Right forelimb (tissue), 1 donor: ENCODE data around the gene SYNJ2.
A peak's percentile ranks its signal among the peaks of the same experiment; 100 is the strongest.

Source experiments
- DNase-seq: peaks from one replicate; pipeline ENCODE4 v3.0.0-alpha.2; 2018

Gene SYNJ2

DNA sequence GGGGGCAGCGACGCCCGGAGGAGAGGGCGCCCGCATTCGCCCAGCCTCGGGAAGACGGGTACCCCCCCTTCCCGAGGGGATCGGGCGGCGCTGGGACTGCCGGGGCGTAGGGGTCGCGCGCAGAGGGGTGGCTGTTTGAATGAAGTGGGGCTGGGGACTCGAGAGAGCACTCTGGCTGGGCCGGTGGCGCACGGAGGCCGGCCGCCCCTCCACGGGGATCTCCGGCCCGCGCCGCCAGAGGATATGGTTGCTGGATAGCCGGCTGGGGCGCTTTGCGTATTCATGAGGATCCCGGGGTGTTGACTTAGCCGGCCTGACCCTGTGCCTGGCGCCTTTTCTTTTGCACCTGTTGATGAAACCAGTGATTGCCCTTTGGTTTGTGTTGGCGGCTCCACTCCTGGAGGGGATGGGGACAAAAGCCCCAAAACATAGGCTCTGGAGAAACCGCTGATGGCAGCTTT, 469 bp downstream of the SYNJ2 start:
- DNase-seq: peak; percentile 58

DNA sequence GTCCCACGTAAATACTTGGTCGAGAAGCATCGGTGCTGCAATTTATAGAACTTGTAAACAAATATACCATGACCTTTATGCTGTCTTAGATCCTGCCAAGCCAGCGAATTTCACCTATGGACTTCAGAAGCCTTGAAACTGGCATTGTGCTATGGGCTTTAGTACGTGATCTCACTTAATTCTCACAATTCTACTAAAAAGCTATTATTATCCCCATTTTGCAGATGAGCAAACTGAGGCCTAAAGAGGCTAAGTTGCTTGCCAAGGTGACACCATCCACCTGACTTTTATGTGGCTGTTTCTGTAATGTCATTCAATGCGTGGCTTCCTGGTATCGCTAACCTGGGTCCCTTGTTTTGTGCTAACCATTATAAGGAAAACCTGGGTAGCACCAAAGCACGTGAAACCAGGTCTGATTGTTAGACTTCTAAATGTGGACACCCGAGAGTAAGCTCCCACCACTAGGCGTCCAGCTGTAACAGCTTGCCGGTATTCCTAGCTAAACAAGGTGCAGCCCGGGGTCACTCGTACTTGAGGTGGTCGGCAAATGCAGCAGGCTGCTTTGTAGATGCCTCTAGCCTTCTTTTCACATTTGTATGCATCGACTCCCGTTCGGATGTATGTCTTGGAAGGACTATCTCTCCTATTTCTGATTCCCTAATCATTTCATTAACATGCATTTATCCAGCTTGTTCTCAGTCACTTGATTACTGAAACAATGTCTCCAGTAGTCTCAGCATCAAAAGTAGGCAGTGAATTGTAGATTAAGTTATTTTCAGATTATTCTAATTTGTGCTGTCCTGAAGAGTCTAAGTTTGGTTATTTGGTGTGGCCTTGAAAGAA, 1.1 kb downstream of the SYNJ2 start:
- DNase-seq: peak; percentile 47

DNA sequence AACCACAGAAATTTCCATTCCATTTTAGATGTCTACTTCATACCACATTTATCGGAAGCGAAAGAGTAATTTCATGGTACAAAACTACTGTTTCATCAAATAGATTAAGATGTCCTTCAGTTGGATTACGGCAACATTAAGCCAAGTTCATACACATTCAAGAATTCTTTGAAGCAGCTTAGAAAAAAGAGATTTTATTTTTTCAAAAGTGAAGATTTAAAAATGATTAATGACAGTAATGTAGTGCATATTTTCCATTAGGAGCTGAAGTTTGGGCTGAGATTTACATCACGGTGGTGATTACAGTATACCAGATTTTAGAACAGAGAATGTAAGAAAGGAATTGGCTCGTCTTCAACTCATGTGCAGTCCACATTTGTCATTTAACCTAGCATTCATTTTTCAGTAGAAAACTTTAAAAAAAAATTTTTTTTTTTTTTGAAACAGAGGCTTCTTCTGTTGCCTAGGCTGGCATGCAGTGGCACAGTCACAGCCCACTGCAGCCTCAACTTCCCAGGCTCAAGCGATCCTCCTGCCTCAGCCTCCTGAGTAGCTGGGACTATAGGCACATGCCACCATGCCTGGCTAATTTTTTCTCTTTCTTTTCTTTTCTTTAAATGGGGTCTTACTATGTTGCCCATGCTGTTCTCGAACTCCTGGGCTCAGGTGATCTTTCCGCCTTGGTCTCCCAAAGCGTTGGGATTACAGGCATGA, 1.9 kb downstream of the SYNJ2 start:
- DNase-seq: peak; percentile 7

DNA sequence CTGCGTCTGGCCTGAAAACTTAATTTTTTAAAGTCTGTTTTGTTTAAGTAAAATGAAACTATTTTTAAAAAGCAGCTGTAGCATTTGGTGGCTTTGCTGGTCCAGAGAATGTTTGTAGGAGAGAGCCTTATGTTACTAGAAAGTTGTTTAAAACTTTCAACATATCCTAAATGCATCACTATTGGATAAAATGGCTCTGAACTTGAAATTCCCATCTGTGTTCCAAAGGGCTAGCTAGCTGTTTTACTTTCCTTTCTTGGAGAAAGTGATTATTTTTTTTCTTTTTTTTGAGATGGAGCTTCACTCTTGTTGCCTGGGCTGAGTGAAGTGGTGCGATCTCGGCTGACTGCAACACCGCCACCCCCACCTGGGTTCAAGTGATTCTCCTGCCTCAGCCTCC, 2.5 kb downstream of the SYNJ2 start:
- no peak for DNase-seq

DNA sequence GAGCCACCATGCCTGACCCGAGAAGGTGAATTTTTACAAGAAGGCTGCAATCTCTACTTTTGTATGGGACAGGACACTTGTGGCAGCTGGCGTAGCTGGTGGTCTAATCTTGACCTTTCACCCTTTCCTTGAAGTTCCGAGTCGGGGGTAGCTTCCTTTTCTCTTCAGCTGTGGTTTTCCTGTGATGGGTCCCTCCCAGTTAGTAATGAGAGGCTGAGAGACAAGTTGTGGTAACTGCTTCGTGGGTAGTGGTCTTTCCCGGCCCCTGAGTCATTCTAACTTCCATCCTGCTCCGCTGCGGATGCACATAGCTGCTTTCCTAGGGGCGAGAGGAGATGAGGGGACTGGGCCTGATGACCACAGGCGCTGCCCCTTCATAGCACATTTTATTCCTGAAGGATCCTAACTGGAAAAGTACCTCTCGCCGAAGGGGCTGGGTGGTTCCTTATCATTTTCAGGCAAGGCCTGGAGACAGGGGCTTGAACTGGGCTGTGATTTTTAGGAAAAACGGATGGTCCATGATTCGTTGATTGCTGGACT, 3.1 kb downstream of the SYNJ2 start:
- no peak for DNase-seq

DNA sequence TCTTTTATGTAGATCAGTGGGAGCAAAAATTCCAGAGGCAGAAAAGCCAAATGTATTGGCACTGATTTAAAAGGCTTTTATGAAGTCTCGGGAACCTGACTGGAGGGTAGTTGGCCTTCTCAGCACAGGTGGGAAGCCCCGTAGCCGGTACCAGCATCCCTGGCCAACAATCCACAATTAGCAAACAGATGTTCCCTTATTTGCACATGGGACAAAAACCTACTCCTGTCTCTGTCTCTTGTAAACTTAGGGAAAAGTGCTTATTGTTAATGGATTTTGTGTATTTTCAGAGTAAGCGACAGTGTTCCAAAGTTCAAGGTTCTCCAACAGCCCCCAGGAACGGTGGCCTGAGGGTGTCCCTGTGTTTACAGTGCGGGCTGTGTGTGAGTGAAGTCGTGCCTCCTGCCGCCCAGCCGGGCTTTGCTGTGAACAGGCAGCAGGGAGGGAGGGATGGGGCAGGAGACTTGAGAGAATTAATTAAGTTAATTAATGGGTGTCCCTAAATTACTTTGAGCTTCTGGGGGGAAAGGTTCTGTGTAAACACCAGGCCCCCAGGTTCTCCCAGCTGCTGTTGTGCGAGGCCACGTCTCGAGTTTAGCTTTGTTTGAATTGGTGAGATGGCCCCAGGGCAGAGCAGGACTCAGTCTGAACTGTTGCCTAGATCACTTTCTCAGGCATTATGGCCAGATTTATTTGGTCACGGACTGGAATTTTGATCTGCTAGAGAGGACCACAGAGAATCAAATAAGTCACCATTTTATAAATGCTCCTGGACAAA, 3.9 kb downstream of the SYNJ2 start:
- no peak for DNase-seq

DNA sequence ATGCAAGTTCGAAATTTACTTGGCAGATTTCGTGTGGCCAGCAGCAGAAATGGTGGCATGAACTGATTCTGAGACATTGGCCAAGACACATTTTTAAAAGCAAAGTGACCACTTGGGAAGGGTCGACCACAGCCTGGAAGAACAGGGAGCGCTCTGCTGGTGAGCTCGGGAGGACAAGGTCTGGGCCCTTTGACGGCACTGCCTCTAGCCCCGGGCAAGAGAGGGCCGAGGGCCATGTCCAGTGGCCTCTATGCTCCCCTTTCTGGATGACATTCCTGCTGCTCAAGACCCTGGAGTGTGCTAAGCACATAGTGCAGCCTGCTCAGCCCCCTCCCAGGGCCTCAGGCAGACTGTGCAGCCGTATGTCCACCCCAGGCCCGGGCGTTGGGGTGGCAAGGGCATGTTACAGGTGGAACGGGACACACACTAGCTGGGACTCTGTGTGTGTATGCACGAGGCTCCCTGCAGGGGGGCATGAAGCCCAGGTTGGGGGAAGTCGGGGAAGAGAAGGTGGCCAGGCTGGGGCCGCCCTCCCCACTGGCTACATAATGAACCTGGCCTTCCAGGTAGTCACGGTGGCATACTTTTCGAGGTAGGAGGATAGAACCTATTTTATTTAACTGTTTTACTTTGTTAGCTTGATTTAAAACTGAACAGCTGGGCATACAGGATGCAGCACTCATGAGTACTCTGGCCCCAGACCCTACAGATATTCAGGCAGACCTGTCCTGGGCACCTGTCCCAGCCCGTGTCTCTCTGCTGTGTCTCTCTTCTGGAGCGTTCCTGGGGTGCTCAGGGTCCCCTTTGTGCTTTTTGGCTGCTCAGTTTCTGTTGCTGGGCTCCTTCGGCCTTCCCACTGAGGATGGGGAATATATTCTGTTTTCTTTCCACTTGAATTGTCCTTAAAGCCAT, 6.4 kb downstream of the SYNJ2 start:
- DNase-seq: no peak

DNA sequence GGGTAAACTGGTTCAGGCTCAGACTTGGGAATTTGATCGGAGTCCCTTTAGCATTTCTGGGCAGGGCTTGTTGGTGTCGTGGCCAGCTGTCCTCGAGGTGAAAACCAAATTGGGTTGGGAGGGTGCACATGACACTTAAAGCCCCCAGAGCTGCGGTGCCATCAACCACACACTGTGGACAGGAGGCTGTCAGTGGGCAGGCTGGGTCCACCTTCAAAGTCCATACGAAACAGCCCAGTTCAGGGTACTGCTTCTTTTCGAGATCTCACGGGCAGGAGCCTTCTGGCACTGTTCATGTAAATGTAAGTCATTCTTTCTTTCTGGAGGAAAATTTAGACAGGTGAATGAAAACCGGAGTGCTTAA, 7.0 kb downstream of the SYNJ2 start:
- no peak for DNase-seq

DNA sequence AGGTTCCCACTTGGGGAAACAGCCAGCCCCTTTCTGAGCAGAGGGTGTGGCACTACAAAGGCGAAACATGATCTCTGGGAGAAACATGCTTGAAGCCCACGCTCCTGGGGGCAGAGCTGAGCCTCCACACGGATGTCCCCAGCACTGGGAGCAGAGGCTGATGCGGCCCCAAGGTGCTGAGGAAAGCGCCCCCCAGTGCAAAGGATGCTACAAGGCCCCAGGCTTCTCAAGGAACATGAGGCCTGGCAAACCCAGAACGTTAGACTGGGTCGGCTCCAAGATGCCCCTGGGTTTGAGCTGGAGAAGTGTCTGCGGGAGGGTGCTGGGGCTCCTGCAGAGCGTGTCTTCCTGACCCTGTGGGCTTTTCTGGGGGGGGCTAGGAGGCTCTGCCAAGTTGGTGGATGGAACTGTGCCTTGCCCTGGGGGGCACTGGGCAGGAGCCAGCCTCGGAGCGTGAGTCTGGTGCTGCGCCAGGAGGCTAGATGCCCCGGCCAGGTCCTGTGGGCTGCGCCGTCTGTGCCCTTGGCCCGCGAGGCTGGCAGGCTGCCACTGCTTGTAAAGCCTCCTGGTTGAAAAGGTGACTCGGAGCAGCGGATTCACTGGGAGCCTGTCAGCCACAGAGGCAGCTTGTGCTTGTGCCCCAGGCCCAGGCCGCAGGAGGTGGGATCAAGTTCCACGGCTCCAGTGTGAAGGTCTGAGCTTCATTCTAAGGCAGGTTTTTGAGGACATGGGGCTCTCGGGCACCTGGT, 8.1 kb downstream of the SYNJ2 start:
- peak; percentile 72 for DNase-seq

DNA sequence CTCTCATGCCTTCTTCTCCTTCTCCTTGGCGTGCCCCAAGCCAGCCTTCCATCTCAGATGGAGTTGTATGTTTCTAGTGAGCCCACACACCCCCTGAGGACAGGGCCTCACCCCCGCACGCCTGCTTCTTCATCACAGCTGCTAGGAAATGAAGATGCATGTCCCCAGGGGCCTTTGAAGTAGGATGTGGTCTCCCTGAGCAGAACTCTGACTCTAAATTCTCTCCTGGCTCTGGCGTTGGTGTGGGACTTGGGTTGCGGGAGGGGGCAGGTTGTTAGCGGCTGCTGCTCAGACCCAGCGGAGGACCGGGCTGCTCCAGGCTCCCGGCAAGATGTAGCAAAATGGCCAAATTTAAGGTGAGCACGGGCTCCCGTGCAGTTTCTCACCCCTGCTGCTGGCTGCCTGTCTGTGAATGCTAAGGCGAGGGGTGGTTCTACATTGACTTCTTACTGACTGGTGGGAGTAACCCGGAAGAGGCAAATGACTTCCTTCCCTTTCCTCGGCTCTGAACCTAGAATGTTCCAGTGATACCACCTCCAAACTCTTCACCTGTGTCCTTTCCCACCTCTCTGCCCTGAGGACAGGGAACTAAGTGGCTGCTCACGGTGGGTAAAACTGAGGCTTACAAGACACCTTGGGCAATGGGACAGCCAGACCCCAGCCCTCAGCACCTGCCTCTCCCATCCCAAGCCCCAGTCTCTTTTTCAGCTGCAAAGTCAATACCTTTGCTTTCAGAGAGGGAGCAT, 8.8 kb downstream of the SYNJ2 start:
- no peak for DNase-seq

DNA sequence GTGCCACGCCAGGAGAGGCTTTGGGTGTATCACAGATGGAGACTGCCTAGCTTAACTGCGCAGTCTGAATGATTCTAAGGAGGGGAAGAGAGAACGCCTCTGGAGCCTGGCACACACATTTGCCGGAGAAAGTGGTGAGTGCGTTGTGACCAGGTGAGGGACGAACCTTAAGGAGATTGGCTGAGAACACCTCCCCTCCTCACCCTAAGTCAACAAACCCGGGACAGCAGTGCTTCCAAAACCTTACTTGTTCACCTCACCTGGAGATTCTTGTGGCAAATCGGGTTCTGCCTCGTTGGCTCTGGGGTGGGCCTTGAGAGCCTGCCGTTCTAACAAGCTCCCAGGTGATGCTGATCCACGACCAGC, 9.4 kb downstream of the SYNJ2 start:
- DNase-seq: no peak

DNA sequence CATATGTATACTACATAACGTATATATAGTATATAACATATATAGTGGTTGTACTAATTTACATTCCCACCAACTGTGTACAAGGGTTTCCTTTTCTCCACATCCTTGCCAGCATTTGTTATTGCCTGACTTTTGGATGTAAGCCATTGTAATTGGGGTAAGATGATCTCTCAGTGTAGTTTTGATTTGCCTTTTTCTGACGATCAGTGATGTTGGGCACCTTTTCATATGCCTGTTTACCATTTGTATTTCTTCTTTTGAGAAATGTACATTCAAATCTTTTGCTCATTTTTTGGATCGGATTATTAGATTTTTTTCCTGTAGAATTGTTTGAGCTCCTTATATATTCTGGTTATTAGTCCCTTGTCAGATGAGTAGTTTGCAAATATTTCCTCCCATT, 11.4 kb downstream of the SYNJ2 start:
- no peak for DNase-seq

DNA sequence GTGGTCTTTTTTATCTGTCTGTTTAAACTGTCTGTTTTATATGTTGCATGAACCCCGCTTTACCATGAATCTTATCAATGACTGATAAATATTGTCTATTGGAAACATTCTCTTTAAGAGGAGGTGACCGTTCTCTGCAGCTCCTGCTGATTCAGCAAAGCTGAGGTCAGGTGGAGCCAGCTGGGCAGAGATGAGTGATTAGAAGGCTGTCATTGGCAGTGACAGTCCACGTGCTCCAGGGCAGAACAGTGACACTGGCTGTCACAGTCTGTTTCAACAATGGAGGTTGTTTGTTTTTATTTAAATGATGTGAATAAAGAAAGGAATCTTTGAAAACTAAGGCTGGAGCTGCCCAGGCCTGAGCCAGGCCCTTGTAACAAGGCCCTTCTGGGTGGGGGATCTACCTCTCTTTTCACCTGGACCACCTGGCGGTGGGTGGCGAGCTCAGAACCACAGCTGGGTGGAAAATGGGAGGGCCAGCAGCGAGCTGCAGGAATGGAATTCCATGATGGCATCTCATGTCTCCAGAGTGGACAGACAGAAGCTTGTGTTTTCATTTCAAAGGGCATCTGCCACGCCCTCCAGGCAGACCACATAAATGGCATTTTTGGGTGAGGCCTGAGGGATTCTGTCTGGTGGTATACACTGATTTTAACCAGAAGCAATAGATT, 12.6 kb downstream of the SYNJ2 start:
- no peak for DNase-seq

DNA sequence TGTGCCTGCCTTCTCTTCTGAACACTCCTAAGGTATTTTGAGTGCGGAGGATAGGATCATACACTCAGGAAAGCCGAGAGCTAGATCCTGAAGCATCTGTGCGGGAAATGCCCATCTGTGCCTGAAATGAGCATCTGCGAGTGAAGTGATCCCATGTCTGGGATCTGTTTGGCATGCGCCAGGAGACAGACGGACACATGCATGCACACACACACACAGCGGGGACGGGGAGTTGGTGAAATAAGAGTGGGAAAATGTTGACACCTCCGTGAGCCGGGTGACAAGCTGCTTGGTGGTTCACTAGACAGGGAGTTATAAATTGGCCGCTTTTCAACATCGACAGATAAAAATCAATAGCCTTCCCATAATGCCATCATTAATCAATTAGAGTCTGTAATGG, 13.8 kb downstream of the SYNJ2 start:
- no peak for DNase-seq

DNA sequence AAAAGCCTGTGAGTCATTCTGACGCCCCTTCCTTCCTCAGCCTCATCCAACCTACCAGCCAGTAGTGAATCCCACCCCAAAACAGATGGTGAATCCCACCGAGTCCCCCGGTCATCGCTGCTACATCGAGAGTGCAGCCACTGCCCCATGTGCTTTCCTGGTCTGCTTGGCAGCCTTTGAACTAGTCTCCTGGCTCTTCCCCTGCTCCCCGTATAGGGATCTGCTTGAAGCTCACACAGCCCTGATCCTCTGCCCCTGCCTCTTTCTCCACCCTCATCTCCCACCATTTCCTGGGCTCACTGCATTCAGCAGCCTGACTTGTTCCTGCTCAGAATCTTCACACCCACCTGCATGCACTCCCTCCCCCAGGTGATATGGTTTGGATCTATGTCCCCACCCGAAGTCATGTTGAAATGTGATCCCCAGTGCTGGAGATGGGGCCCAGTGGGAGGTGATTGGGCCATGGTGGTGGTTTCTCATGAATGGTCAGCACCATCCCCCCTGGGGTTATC, 14.6 kb downstream of the SYNJ2 start:
- DNase-seq: no peak

DNA sequence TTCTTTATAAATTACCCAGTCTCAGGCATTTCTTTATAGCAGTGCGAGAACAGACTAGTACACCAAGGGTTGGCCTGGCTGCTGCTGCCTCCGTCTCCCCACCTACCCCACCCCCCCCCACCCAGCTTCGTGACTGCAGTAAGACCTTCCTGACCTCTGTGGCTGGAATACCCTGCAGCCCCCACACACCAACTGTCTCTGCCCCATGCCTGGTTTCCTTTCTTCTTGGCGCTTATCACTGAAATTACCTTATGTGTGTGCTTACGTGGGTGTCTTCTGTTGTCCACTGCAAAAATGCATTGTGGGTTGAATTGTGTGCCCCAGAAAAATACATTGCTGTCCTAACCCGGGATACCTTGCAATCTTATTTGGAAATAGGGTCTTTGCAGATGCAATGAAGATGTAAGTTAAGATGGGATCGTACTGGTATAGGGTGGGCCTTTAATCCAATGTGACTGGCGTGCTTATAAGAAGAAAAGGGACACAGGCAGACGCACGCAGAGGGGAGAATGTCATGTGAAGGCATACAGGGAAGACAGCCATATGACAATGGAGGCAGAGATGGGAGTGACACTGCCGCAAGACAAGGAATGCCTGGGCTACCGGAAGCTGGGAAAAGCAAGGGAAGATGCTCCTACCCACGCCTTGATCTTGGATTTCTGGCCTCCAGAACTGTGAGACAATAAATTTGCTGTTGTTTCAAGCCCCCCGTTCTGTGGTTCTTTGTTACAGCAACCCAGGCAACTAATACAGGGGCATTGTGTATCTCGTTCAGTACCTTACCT, 15.4 kb downstream of the SYNJ2 start:
- no peak for DNase-seq

DNA sequence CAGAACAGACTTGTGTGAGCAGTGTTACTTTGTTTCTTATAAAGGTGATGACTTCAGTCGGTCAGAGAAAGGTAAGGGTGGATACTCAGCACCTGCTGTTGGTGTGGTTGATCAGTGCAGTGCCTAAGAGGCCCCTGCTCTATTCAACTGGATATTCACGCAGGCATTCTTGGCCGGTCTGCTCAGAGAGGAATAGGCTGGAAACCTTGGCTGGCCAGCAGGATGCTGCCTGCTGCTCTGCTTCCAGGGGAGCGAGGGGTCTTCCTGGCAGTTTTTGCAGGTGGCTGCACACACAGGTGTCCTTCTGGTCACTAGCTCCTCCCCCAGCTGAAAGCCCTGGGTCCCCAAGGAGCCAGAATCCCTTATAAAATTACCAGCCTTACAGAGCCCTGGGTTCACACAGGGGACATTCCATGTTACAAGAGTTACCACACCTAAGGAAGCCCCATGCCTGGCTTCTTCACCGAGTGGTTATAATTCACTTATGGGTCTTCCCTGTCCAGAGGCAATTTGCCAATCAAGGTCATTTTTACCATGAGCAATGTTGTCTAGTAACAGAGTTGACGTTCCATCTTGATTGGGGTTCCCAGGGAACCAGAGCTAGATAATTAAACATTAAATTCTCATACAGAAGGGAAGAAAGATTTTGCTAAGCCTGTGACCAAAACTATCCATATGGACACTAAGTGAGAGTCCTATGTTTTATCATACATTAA, 16.4 kb downstream of the SYNJ2 start:
- DNase-seq: no peak

DNA sequence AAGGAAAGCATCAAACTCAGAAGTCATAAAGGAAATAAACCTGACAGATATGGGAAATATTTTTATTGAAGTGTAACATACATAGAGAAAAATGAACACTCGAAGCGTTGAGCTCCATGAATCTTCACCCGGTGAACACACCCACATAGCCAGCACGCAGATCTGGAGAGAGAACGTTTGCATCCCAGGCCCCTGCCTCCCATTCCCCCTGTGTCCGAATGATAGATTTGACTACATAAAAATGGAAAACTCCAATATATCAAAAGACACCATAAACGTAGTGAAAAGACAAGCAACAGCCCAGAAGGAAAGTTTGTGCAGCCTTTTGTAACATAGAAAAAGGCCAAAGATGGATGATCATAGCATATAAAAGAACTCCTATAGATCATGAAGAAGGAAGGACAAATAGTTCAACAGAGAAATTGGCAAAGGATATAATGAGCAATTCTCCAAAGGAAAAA, 17.1 kb downstream of the SYNJ2 start:
- DNase-seq: no peak
